HepG2 (cell line): ENCODE measurements around the gene CABLES2. TPM values are rescaled to one million over a fixed set of nuclear protein-coding genes. Genes with fewer than 3 reads are reported as not detected.

ENCODE experiments used
- HNRNPUL1 ChIP-seq: fragments of 200-400 bp; formaldehyde crosslinking; IDR thresholded peaks from 2 replicates; pipeline ENCODE4 v1.6.1; 2017; ENCODE audit warnings: low read depth, mild to moderate bottlenecking, low read length, moderate library complexity
- PBX3 ChIP-seq: sonication (generic); formaldehyde crosslinking; IDR thresholded peaks from 2 replicates; pipeline ENCODE4 v1.8.1; 2023; ENCODE audit warnings: missing genetic modification reagents, inconsistent platforms, borderline replicate concordance
- PHB2 ChIP-seq: fragments of 450-650 bp; IDR thresholded peaks from 2 replicates; pipeline ENCODE4 v1.6.1; 2018; ENCODE audit not compliant: partially characterized antibody
- PRDM4 ChIP-seq: sonication (generic); formaldehyde crosslinking; IDR thresholded peaks from 2 replicates; pipeline ENCODE4 v1.9.0; 2021; ENCODE audit warnings: missing genetic modification reagents, borderline replicate concordance
- REL ChIP-seq: sonication (generic); formaldehyde crosslinking; conservative IDR thresholded peaks from 2 replicates; pipeline ENCODE4 v1.8.0; 2022; ENCODE audit warnings: mild to moderate bottlenecking, missing genetic modification reagents, moderate library complexity
- SCMH1 ChIP-seq: sonication (generic); formaldehyde crosslinking; IDR thresholded peaks from 2 replicates; pipeline ENCODE4 v1.9.0; 2021; ENCODE audit warnings: missing genetic modification reagents, mild to moderate bottlenecking, borderline replicate concordance
- SYNCRIP ChIP-seq: fragments of 200-400 bp; formaldehyde crosslinking; IDR thresholded peaks from 2 replicates; pipeline ENCODE4 v1.6.1; 2018; ENCODE audit warnings: mild to moderate bottlenecking, low read depth, low read length; ENCODE audit not compliant: insufficient read depth
- ZNF235 ChIP-seq: sonication (generic); formaldehyde crosslinking; IDR thresholded peaks from 2 replicates; pipeline ENCODE4 v1.8.1; 2023; ENCODE audit warnings: mild to moderate bottlenecking, missing genetic modification reagents, borderline replicate concordance
- ZNF430 ChIP-seq: sonication (generic); formaldehyde crosslinking; IDR thresholded peaks from 2 replicates; pipeline ENCODE4 v1.9.0; 2021; ENCODE audit warnings: mild to moderate bottlenecking, missing genetic modification reagents
- ZSCAN12 ChIP-seq: sonication (generic); formaldehyde crosslinking; IDR thresholded peaks from 2 replicates; pipeline ENCODE4 v1.9.0; 2021; ENCODE audit warnings: mild to moderate bottlenecking, missing genetic modification reagents
- polyA plus RNA-seq, 8 experiments: library from polyadenylated mRNA; depleted of rRNA in 3 of 8; stranded (reverse) in 7 of 8; unstranded in 1 of 8; fragments of >200 nt; fragmentation: Illumina TruSeq in 4 of 8; extraction: Trizol in 4 of 8; gene quantifications; 2 replicates each; pipeline versions ENCODE4 v1.2.1 to v1.2.3, GENCODE V29; 2011 to 2016; ENCODE audit warnings: low read depth in 4 of 8, missing spikeins in 1 of 8, mixed read lengths in 1 of 8; ENCODE audit not compliant: insufficient read depth in 1 of 8
- total RNA-seq, 5 experiments: library from RNA; depleted of rRNA; stranded (reverse); fragments of >200 nt; fragmentation: Illumina TruSeq; extraction: Trizol; gene quantifications; 2 replicates each; pipeline ENCODE4 v1.2.3, GENCODE V29; 2016; ENCODE audit warnings: low read depth in 1 of 5
- TF ChIP-seq, protein P1 (sequence below): sonication (generic); formaldehyde crosslinking; IDR thresholded peaks from 2 replicates; pipeline ENCODE4 v1.9.0; 2021; ENCODE audit warnings: missing genetic modification reagents, borderline replicate concordance
- TF ChIP-seq, protein P2 (sequence below): sonication (generic); formaldehyde crosslinking; IDR thresholded peaks from 2 replicates; pipeline ENCODE4 v1.4.0; 2020; ENCODE audit warnings: mild to moderate bottlenecking, missing genetic modification reagents
- TF ChIP-seq, protein P3 (sequence below): sonication (generic); formaldehyde crosslinking; IDR thresholded peaks from 2 replicates; pipeline ENCODE4 v1.5.1; 2020; ENCODE audit warnings: mild to moderate bottlenecking, missing genetic modification reagents, moderate library complexity

CABLES2 gene
- total and polyA plus RNA-seq, 2 of the 13 experiments (the other 11 are each of a cell fraction or from before 2014, with no cell fraction given), result 5.2 to 9.7 TPM

GRCh38 chr20:62350098-62350628, 56.9 kb downstream of the CABLES2 start (continued):
- TF ChIP-seq, protein P1, sequence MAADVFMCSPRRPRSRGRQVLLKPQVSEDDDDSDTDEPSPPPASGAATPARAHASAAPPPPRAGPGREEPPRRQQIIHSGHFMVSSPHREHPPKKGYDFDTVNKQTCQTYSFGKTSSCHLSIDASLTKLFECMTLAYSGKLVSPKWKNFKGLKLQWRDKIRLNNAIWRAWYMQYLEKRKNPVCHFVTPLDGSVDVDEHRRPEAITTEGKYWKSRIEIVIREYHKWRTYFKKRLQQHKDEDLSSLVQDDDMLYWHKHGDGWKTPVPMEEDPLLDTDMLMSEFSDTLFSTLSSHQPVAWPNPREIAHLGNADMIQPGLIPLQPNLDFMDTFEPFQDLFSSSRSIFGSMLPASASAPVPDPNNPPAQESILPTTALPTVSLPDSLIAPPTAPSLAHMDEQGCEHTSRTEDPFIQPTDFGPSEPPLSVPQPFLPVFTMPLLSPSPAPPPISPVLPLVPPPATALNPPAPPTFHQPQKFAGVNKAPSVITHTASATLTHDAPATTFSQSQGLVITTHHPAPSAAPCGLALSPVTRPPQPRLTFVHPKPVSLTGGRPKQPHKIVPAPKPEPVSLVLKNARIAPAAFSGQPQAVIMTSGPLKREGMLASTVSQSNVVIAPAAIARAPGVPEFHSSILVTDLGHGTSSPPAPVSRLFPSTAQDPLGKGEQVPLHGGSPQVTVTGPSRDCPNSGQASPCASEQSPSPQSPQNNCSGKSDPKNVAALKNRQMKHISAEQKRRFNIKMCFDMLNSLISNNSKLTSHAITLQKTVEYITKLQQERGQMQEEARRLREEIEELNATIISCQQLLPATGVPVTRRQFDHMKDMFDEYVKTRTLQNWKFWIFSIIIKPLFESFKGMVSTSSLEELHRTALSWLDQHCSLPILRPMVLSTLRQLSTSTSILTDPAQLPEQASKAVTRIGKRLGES, result no peak
- TF ChIP-seq ZNF430 (CRISPR knock-in tag), result no peak
- no peak for TF ChIP-seq REL (CRISPR knock-in tag)
- no peak for TF ChIP-seq PRDM4 (CRISPR knock-in tag)
- no peak for TF ChIP-seq SYNCRIP
- TF ChIP-seq PHB2, result no peak
- TF ChIP-seq HNRNPUL1, result no peak
- TF ChIP-seq, protein P2, sequence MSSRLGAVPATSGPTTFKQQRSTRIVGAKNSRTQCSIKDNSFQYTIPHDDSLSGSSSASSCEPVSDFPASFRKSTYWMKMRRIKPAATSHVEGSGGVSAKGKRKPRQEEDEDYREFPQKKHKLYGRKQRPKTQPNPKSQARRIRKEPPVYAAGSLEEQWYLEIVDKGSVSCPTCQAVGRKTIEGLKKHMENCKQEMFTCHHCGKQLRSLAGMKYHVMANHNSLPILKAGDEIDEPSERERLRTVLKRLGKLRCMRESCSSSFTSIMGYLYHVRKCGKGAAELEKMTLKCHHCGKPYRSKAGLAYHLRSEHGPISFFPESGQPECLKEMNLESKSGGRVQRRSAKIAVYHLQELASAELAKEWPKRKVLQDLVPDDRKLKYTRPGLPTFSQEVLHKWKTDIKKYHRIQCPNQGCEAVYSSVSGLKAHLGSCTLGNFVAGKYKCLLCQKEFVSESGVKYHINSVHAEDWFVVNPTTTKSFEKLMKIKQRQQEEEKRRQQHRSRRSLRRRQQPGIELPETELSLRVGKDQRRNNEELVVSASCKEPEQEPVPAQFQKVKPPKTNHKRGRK (CRISPR knock-in tag), result no peak
- TF ChIP-seq ZNF235 (CRISPR knock-in tag), result no peak
- TF ChIP-seq SCMH1, result no peak
- TF ChIP-seq PBX3 (CRISPR knock-in tag), result no peak
- TF ChIP-seq, protein P3, sequence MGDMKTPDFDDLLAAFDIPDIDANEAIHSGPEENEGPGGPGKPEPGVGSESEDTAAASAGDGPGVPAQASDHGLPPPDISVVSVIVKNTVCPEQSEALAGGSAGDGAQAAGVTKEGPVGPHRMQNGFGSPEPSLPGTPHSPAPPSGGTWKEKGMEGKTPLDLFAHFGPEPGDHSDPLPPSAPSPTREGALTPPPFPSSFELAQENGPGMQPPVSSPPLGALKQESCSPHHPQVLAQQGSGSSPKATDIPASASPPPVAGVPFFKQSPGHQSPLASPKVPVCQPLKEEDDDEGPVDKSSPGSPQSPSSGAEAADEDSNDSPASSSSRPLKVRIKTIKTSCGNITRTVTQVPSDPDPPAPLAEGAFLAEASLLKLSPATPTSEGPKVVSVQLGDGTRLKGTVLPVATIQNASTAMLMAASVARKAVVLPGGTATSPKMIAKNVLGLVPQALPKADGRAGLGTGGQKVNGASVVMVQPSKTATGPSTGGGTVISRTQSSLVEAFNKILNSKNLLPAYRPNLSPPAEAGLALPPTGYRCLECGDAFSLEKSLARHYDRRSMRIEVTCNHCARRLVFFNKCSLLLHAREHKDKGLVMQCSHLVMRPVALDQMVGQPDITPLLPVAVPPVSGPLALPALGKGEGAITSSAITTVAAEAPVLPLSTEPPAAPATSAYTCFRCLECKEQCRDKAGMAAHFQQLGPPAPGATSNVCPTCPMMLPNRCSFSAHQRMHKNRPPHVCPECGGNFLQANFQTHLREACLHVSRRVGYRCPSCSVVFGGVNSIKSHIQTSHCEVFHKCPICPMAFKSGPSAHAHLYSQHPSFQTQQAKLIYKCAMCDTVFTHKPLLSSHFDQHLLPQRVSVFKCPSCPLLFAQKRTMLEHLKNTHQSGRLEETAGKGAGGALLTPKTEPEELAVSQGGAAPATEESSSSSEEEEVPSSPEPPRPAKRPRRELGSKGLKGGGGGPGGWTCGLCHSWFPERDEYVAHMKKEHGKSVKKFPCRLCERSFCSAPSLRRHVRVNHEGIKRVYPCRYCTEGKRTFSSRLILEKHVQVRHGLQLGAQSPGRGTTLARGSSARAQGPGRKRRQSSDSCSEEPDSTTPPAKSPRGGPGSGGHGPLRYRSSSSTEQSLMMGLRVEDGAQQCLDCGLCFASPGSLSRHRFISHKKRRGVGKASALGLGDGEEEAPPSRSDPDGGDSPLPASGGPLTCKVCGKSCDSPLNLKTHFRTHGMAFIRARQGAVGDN (CRISPR knock-in tag), result peak; percentile 56
- TF ChIP-seq ZSCAN12, result no peak
